ENCODE data around the gene ALPK3. TPM values are rescaled to one million over a fixed set of nuclear protein-coding genes. Genes with fewer than 3 reads are reported as not detected.

ALPK3 gene
- polyA plus RNA-seq, 1 donor from 2014 or later: not detected

DNA sequence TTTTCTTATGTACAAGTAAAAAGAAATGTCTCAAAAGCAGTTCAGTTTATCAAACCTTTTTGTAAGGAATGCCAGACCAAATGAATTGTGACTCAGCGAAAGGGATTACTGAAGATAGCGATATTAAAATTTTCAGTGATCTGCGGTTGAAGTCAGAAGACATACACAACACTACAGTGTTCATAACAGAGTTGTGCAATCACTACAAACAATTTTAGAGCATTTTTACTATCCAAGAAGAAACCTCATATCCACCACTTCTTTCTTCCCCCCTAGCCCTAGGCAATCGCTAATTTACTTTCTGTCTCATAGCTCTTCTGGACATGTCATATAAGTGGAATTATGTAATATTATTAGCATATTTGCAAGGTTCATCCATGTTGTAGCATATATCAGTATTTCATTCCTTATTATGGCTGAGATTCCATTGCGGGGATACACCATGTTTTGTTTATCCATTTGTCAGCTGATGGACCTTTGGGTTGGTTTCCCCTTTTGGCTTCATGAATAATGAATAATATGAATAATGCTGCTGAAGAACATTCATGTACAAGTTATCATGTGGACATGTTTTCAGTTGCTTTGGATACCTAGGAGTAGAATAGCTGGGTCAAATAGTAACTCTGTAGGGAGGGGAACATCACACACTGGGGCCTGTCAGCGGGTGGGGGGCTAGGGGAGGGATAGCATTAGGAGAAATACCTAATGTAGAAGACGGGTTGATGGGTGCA lies 23.6 kb upstream of the ALPK3 start:
- H3K36me3 ChIP-seq (ENCODE audit: insufficient read depth, low read length): peaks cover 6% of the 10 kb centered on the region
- no peak overlapping the region for H3K27ac ChIP-seq (ENCODE audit: low read length)
- no peaks in the 10 kb centered on the region for H3K79me2 ChIP-seq (replicated peaks; ENCODE audit: insufficient read depth, low read length)
- no peak overlapping the region for H3K9ac ChIP-seq (ENCODE audit: low read length)
- TF ChIP-seq EP300 (conservative IDR thresholded peaks at IDR 0.05; ENCODE audit: poor library complexity, severe bottlenecking) (no peak), POLR2AphosphoS5 (IDR thresholded peaks at IDR 0.05) (no peak), MXI1 (conservative IDR thresholded peaks at IDR 0.05; ENCODE audit: poor library complexity, severe bottlenecking) (no peak), TAF1 (IDR thresholded peaks at IDR 0.05; ENCODE audit: low read depth) (no peak)
- TF ChIP-seq, protein P1, sequence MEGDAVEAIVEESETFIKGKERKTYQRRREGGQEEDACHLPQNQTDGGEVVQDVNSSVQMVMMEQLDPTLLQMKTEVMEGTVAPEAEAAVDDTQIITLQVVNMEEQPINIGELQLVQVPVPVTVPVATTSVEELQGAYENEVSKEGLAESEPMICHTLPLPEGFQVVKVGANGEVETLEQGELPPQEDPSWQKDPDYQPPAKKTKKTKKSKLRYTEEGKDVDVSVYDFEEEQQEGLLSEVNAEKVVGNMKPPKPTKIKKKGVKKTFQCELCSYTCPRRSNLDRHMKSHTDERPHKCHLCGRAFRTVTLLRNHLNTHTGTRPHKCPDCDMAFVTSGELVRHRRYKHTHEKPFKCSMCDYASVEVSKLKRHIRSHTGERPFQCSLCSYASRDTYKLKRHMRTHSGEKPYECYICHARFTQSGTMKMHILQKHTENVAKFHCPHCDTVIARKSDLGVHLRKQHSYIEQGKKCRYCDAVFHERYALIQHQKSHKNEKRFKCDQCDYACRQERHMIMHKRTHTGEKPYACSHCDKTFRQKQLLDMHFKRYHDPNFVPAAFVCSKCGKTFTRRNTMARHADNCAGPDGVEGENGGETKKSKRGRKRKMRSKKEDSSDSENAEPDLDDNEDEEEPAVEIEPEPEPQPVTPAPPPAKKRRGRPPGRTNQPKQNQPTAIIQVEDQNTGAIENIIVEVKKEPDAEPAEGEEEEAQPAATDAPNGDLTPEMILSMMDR (IDR thresholded peaks at IDR 0.05; ENCODE audit: poor library complexity, severe bottlenecking): no peak
- no peaks in the 10 kb centered on the region for H3K9me2 ChIP-seq (ENCODE audit: insufficient read depth, low read length)
- no peaks in the 10 kb centered on the region for H4K20me1 ChIP-seq (ENCODE audit: insufficient read depth)
- no peaks in the 10 kb centered on the region for H3K9me3 ChIP-seq (ENCODE audit: low read length)
- H3F3A ChIP-seq (ENCODE audit: insufficient read depth, low read length, poor library complexity, severe bottlenecking): no peaks in the 10 kb centered on the region
- H3K4me3 ChIP-seq (ENCODE audit: low read length): no peak overlapping the region
- H2AFZ ChIP-seq (ENCODE audit: low read depth, low read length): no peak overlapping the region
- no peak overlapping the region for H3K4me2 ChIP-seq (ENCODE audit: low read length)
- H3K27me3 ChIP-seq (ENCODE audit: insufficient read depth, low read depth, low read length): no peaks in the 10 kb centered on the region

DNA sequence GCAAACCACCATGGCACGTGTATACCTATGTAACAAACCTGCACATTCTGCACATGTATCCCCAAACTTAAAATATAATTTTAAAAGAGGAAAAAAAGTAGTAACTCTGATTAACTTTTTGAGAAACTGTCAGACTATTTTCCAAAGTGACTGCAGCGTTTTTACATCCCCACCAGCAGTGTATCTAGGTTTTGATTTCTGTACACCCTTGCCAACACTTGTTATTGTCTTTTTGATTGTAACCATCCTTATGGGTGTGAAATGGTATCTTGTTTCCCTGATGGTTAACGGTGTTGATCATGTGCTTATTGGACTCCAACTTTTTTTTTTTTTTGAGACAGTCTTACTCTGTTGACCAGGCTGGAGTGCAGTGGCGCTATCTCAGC lies 23.0 kb upstream of the ALPK3 start:
- Histone ChIP-seq H3K4me3 (ENCODE audit: low read length) (no peak overlapping the region), H3K27ac (ENCODE audit: low read length) (no peak overlapping the region), H2AFZ (ENCODE audit: low read depth, low read length) (no peak overlapping the region), H3K36me3 (ENCODE audit: insufficient read depth, low read length) (peaks cover 11% of the 10 kb centered on the region), H3K4me2 (ENCODE audit: low read length) (no peak overlapping the region), H3F3A (ENCODE audit: insufficient read depth, low read length, poor library complexity, severe bottlenecking) (no peaks in the 10 kb centered on the region), H3K79me2 (replicated peaks; ENCODE audit: insufficient read depth, low read length) (no peaks in the 10 kb centered on the region), H4K20me1 (ENCODE audit: insufficient read depth) (no peaks in the 10 kb centered on the region), H3K9me3 (ENCODE audit: low read length) (no peaks in the 10 kb centered on the region), H3K9ac (ENCODE audit: low read length) (no peak overlapping the region), H3K27me3 (ENCODE audit: insufficient read depth, low read depth, low read length) (no peaks in the 10 kb centered on the region), H3K9me2 (ENCODE audit: insufficient read depth, low read length) (no peaks in the 10 kb centered on the region)
- TF ChIP-seq SMC3 (conservative IDR thresholded peaks at IDR 0.05; ENCODE audit: poor library complexity) (no peak), TAF1 (IDR thresholded peaks at IDR 0.05; ENCODE audit: low read depth) (no peak), MXI1 (conservative IDR thresholded peaks at IDR 0.05; ENCODE audit: poor library complexity, severe bottlenecking) (no peak), RAD21 (conservative IDR thresholded peaks at IDR 0.05) (no peak), POLR2AphosphoS5 (IDR thresholded peaks at IDR 0.05) (no peak), EZH2 (IDR thresholded peaks at IDR 0.05; ENCODE audit: borderline replicate concordance, insufficient read depth, low read length, poor library complexity, severe bottlenecking) (no peak), EP300 (conservative IDR thresholded peaks at IDR 0.05; ENCODE audit: poor library complexity, severe bottlenecking) (no peak)
- TF ChIP-seq, protein P1 (IDR thresholded peaks at IDR 0.05; ENCODE audit: poor library complexity, severe bottlenecking): no peak
- TF ChIP-seq, protein P2, sequence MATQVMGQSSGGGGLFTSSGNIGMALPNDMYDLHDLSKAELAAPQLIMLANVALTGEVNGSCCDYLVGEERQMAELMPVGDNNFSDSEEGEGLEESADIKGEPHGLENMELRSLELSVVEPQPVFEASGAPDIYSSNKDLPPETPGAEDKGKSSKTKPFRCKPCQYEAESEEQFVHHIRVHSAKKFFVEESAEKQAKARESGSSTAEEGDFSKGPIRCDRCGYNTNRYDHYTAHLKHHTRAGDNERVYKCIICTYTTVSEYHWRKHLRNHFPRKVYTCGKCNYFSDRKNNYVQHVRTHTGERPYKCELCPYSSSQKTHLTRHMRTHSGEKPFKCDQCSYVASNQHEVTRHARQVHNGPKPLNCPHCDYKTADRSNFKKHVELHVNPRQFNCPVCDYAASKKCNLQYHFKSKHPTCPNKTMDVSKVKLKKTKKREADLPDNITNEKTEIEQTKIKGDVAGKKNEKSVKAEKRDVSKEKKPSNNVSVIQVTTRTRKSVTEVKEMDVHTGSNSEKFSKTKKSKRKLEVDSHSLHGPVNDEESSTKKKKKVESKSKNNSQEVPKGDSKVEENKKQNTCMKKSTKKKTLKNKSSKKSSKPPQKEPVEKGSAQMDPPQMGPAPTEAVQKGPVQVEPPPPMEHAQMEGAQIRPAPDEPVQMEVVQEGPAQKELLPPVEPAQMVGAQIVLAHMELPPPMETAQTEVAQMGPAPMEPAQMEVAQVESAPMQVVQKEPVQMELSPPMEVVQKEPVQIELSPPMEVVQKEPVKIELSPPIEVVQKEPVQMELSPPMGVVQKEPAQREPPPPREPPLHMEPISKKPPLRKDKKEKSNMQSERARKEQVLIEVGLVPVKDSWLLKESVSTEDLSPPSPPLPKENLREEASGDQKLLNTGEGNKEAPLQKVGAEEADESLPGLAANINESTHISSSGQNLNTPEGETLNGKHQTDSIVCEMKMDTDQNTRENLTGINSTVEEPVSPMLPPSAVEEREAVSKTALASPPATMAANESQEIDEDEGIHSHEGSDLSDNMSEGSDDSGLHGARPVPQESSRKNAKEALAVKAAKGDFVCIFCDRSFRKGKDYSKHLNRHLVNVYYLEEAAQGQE (IDR thresholded peaks at IDR 0.05; ENCODE audit: borderline replicate concordance): no peak
